ENCODE data around the gene SEPHS1. TPM values are rescaled to one million over a fixed set of nuclear protein-coding genes. Genes with fewer than 3 reads are reported as not detected.

SEPHS1 gene
- total RNA-seq, 1 experiment from 2014 or later, result 139 TPM

DNA sequence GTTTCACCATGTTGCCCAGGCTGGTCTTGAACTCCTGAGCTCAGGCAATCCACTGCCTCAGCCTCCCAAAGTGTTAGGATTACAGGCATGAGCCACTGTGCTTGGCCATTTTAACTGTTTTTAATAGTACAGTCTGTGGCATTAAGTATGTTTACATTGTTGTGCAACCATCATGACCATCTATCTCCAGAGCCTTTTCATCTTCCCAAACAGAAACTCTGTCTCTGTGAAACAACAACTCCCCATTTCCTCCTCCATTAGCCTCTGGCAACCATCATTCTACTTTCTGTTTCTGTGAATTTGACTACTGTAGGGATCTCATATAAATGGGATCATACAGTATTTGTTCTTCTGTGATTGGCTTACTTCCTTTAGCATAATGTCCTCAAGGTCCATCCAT lies 48.3 kb upstream of the SEPHS1 start:
- Mint-ChIP-seq H3K27ac (ENCODE audit: unreplicated experiment) (no peak overlapping the region), H3K27me3 (ENCODE audit: insufficient read depth, unreplicated experiment) (no peaks in the 10 kb centered on the region), H3K36me3 (ENCODE audit: insufficient read depth, unreplicated experiment) (no peaks in the 10 kb centered on the region), H3K4me3 (ENCODE audit: unreplicated experiment) (no peak overlapping the region), H3K9me3 (ENCODE audit: unreplicated experiment) (peaks cover 26% of the 10 kb centered on the region), H3K4me1 (ENCODE audit: low read depth, unreplicated experiment) (peaks cover 7% of the 10 kb centered on the region)
- BruUV-seq (replicated peaks), result no TSS peak
- no peak overlapping the region for H3K4me3 ChIP-seq (ENCODE audit: low read depth, low read length)
- no peaks in the 10 kb centered on the region for H3K36me3 ChIP-seq (ENCODE audit: control insufficient read depth, insufficient read depth, low read length)
- ChIA-PET POLR2A (no interaction called here), CTCF (no interaction called here)
- intact Hi-C loops (cut with micrococcal nuclease; ENCODE audit: unreplicated experiment), result no loop called here
- H3K27me3 ChIP-seq (replicated peaks; ENCODE audit: control insufficient read depth, insufficient read depth, low read length), result no peaks in the 10 kb centered on the region
- H3K4me1 ChIP-seq, result no peaks in the 10 kb centered on the region
- H3K9me3 ChIP-seq, result peaks cover 4% of the 10 kb centered on the region; the same call in 1 of the 2 replicates
- TF ChIP-seq, protein P1, sequence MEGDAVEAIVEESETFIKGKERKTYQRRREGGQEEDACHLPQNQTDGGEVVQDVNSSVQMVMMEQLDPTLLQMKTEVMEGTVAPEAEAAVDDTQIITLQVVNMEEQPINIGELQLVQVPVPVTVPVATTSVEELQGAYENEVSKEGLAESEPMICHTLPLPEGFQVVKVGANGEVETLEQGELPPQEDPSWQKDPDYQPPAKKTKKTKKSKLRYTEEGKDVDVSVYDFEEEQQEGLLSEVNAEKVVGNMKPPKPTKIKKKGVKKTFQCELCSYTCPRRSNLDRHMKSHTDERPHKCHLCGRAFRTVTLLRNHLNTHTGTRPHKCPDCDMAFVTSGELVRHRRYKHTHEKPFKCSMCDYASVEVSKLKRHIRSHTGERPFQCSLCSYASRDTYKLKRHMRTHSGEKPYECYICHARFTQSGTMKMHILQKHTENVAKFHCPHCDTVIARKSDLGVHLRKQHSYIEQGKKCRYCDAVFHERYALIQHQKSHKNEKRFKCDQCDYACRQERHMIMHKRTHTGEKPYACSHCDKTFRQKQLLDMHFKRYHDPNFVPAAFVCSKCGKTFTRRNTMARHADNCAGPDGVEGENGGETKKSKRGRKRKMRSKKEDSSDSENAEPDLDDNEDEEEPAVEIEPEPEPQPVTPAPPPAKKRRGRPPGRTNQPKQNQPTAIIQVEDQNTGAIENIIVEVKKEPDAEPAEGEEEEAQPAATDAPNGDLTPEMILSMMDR (IDR thresholded peaks at IDR 0.05; ENCODE audit: insufficient read depth in 1 of 2, low read depth in 1 of 2, low read length in 1 of 2, severe bottlenecking in 1 of 2, unreplicated experiment in 1 of 2), result no peak
- no peak for DNase-seq

DNA sequence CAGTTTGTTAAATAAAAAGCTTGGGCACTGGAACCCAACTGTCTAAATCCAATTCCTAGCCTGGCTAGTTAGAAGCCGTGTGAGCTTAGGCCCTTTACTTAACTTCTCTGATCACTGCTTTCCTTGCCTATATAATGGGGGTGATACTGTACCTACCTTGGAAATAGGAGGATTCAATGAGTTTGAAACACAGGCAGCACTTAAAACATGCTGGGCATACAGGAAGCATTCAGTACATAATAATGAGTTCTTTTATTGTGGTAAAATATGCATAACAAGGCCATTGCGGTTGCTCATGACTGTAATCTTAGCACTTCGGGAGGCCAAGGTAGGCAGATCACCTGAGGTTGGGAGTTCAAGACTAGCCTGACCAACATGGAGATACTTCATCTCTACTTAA lies 47.4 kb upstream of the SEPHS1 start:
- Histone ChIP-seq H3K4me1 (no peaks in the 10 kb centered on the region), H3K36me3 (ENCODE audit: control insufficient read depth, insufficient read depth, low read length) (no peaks in the 10 kb centered on the region), H3K4me3 (ENCODE audit: low read depth, low read length) (no peak overlapping the region), H3K27me3 (replicated peaks; ENCODE audit: control insufficient read depth, insufficient read depth, low read length) (no peaks in the 10 kb centered on the region), H3K9me3 (peaks cover 4% of the 10 kb centered on the region; the same call in 1 of the 2 replicates)
- TF ChIP-seq, protein P1 (IDR thresholded peaks at IDR 0.05; ENCODE audit: insufficient read depth in 1 of 2, low read depth in 1 of 2, low read length in 1 of 2, severe bottlenecking in 1 of 2, unreplicated experiment in 1 of 2), result no peak
- Mint-ChIP-seq H3K9me3 (ENCODE audit: unreplicated experiment) (peaks cover 23% of the 10 kb centered on the region), H3K27me3 (ENCODE audit: insufficient read depth, unreplicated experiment) (no peaks in the 10 kb centered on the region), H3K27ac (ENCODE audit: unreplicated experiment) (no peak overlapping the region), H3K4me3 (ENCODE audit: unreplicated experiment) (no peak overlapping the region), H3K36me3 (ENCODE audit: insufficient read depth, unreplicated experiment) (no peaks in the 10 kb centered on the region), H3K4me1 (ENCODE audit: low read depth, unreplicated experiment) (peaks cover 7% of the 10 kb centered on the region)
- CTCF ChIA-PET, result no interaction called here
- no TSS peak for BruUV-seq (replicated peaks)
- DNase-seq, result no peak
- POLR2A ChIA-PET, result no interaction called here
- intact Hi-C loops (cut with micrococcal nuclease; ENCODE audit: unreplicated experiment), result no loop called here

DNA sequence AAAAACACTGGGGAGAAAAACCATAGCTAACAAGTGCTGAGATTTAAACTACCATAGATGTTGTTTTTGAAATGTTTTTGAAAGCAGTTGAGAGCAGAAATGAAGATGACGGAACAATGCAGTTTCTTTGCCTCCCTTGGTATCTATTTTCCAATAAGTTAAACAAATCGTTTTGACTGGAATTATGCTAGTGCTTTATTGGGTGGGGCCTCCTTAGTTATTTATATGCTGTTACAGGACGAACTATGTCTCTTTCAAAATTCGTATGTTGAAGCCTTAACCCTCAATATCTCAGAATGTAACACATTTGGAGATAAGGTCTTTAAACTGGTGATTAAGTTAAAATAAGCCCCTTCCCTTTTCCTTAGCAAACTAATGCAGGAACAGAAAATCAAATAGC lies 45.5 kb upstream of the SEPHS1 start:
- no peaks in the 10 kb centered on the region for H3K36me3 Mint-ChIP-seq (ENCODE audit: insufficient read depth, unreplicated experiment)
- TF ChIP-seq, protein P1 (IDR thresholded peaks at IDR 0.05; ENCODE audit: insufficient read depth in 1 of 2, low read depth in 1 of 2, low read length in 1 of 2, severe bottlenecking in 1 of 2, unreplicated experiment in 1 of 2), result no peak
- Histone ChIP-seq H3K4me3 (ENCODE audit: low read depth, low read length) (no peak overlapping the region), H3K4me1 (no peaks in the 10 kb centered on the region), H3K9me3 (no peaks in the 10 kb centered on the region; the same call in 1 of the 2 replicates), H3K36me3 (ENCODE audit: control insufficient read depth, insufficient read depth, low read length) (no peaks in the 10 kb centered on the region), H3K27me3 (replicated peaks; ENCODE audit: control insufficient read depth, insufficient read depth, low read length) (no peaks in the 10 kb centered on the region)
- BruUV-seq (replicated peaks), result no TSS peak
- intact Hi-C loops (cut with micrococcal nuclease; ENCODE audit: unreplicated experiment), result no loop called here
- DNase-seq, result no peak
- ChIA-PET POLR2A (no interaction called here), CTCF (no interaction called here)
- H3K4me1 Mint-ChIP-seq (ENCODE audit: low read depth, unreplicated experiment), result peaks cover 7% of the 10 kb centered on the region
- no peaks in the 10 kb centered on the region for H3K27me3 Mint-ChIP-seq (ENCODE audit: insufficient read depth, unreplicated experiment)
- no peak overlapping the region for H3K4me3 Mint-ChIP-seq (ENCODE audit: unreplicated experiment)
- peaks cover 11% of the 10 kb centered on the region for H3K9me3 Mint-ChIP-seq (ENCODE audit: unreplicated experiment)
- H3K27ac Mint-ChIP-seq (ENCODE audit: unreplicated experiment), result no peak overlapping the region
